Stromal cell of bone marrow (primary cell): Measurements from ENCODE around the gene EHD2.
"Not testable (repeated sequence)": the region's sequence is repeated elsewhere in the genome, so short reads cannot be mapped to it uniquely, and the experiment has no call there.

ENCODE experiments used
- DNase-seq: peaks from one replicate; pipeline ENCODE4 v3.0.0-alpha.2; 2012; ENCODE audit warnings: low read depth

The EHD2 gene

GRCh38 chr19:47771291-47771690 lies 58.1 kb downstream of the EHD2 start:
- DNase-seq: not testable (repeated sequence)

GRCh38 chr19:47776568-47776967 lies 63.3 kb downstream of the EHD2 start:
- DNase-seq: no peak

- DNase-seq: not testable (repeated sequence)
These were observed 64.2 kb downstream of the EHD2 start for GRCh38 chr19:47777245-47778048.

- no peak for DNase-seq
These were observed 65.1 kb downstream of the EHD2 start, which contains the start of gene SELENOW for GRCh38 chr19:47778049-47778953. Gene SELENOW, plus strand, starts transcription at chr19:47778703. Its CDS starts 83 bp downstream, at chr19:47778786.

GRCh38 chr19:47778954-47779351 lies 65.7 kb downstream of the EHD2 start:
- DNase-seq: no peak

DNA sequence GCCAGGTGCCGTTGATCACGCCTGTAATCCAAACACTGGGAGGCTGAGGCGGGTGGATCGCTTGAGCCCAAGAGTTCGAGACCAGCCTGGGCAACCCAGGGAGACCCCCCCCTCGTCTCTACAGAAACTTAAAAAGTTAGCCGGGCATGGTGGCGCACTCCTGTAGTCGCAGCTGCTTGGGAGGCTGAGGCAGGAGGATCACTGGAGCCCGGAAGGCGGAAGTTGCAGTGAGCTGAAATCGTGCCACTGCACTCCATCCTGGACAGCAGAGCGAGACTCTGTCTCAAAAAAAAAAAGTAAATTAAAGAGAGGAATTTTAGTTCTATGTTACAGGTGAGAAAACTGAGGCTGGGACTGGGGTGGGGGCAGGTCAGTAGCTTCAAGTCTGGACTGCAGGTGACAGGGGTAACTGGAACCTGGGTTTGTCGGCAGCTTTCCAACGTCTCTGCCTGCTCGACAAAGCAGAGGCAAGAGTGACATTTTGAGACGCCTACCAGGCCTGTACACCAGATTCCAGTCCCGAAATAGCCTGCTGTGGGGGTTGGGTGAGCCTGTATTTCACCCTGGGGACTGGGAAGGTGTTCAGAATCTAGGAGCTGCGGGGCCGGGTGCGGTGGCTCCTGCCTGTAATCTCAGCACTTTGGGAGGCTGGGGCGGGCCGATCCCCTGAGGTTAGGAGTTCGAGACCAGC lies 66.4 kb downstream of the EHD2 start:
- DNase-seq: no peak

GRCh38 chr19:47780215-47780551 lies 67.0 kb downstream of the EHD2 start:
- no peak for DNase-seq

- DNase-seq: no peak
These were observed 68.5 kb downstream of the EHD2 start for GRCh38 chr19:47781590-47782262.

DNA sequence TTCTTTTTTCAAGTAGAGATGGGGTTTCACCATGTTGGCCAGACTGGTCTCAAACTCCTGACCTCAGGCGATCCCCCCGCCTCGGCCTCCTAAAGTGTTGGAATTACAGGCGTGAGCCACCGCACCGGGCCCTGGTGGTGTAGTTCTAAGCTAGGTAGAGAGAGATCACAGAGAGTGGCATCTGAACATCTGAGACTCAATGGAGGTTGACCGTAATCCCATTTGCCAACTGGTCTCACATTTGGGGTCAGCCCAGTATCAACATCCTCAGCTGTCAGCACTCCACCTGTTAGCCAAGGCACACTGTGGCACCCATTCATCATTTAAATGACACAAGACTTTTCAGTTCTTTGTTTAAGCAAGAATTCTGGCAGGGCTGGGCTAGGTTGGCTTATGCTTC lies 73.3 kb downstream of the EHD2 start:
- no peak for DNase-seq

DNA sequence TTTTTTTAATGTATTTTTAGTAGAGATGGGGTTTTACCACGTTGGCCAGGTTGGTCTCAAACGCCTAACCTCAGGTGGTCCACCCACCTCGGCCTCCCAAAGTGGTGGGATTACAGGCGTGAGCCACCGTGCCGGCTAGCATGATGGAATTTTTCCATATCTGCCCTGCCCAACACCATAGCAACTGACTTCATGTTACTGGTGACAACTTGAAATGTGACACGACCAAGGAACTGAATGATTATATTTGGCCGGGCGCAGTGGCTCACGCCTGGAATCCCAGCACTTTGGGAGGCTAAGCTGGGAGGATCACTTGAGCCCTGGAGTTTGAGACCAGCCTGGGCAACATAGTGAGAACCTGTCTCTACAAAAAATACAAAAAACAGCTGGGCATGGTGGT lies 74.1 kb downstream of the EHD2 start:
- not testable (repeated sequence) for DNase-seq

GRCh38 chr19:47789811-47790210 lies 76.6 kb downstream of the EHD2 start:
- DNase-seq: not testable (repeated sequence)

DNA sequence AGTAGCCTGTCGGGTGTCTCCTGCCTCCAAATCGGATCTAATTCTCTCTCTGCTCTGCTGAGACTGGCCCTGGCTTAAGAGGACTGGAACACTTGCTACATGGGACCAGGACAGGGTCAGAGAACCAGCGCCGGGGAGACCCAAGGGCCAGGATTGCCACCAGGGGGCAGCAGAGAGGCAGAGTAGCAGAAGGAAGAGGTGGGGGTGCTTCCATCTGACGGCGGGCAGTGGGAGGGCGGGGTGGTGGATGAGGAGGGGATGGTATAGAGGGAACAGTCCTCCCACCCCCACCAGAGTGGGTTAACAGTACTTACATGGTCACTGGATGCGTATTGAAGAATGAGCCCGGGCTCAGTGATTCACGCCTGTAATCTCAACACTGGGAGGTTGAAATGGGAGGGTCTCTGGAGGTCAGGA lies 77.2 kb downstream of the EHD2 start:
- no peak for DNase-seq

GRCh38 chr19:47792616-47793015 lies 79.4 kb downstream of the EHD2 start:
- no peak for DNase-seq
